ENCODE measurements around the gene PEX16. TPM values are rescaled to one million over a fixed set of nuclear protein-coding genes. Genes with fewer than 3 reads are reported as not detected.

PEX16 gene
- total RNA-seq, 1 donor from 2014 or later = 31.4 TPM

- DNase-seq (ENCODE audit: low spot score) = no peak
These were observed 40.5 kb downstream of the PEX16 start for GRCh38 chr11:45877221-45877620.

GRCh38 chr11:45876401-45876800, 41.3 kb downstream of the PEX16 start:
- DNase-seq (ENCODE audit: low spot score) = no peak

- no peak for DNase-seq (ENCODE audit: low spot score)
These were observed 44.9 kb downstream of the PEX16 start for GRCh38 chr11:45872651-45873356.

GRCh38 chr11:45871638-45872037, 46.0 kb downstream of the PEX16 start:
- DNase-seq (ENCODE audit: low spot score) = no peak

GRCh38 chr11:45870706-45871105, 47.0 kb downstream of the PEX16 start:
- no peak for DNase-seq (ENCODE audit: low spot score)

GRCh38 chr11:45869551-45869950, 48.1 kb downstream of the PEX16 start:
- no peak for DNase-seq (ENCODE audit: low spot score)

GRCh38 chr11:45864041-45864440, 53.6 kb downstream of the PEX16 start:
- DNase-seq (ENCODE audit: low spot score) = no peak

GRCh38 chr11:45860764-45861510, 56.7 kb downstream of the PEX16 start:
- DNase-seq (ENCODE audit: low spot score) = no peak

GRCh38 chr11:45860348-45860747, 57.3 kb downstream of the PEX16 start:
- no peak for DNase-seq (ENCODE audit: low spot score)

Other genes with a start within 250 kb of the PEX16 start
- 32.6 TPM for gene SLC35C1, start 112.7 kb downstream of the PEX16 start, total RNA-seq
- gene CRY2, start 70.4 kb downstream of the PEX16 start, total RNA-seq = 61.9 TPM
- 16.3 TPM for gene MAPK8IP1, start 32.2 kb downstream of the PEX16 start, total RNA-seq
- not detected for gene FREY1, start 10.6 kb downstream of the PEX16 start, total RNA-seq
- 2.2 TPM for gene LARGE2, start 4.8 kb upstream of the PEX16 start, total RNA-seq
- gene PHF21A, start 203.6 kb upstream of the PEX16 start, total RNA-seq = 43.8 TPM

Measured in mucosa of gallbladder (tissue), 1 donor.